AG10803 (cell line): ENCODE measurements around the gene TRPM1.

ENCODE experiments used
- DNase-seq: peaks from one replicate; pipeline ENCODE4 v3.0.0; 2010; ENCODE audit warnings: low read depth
- H3K4me3 ChIP-seq: 2 replicates; pipeline ENCODE4 v1.5.1; 2011; ENCODE audit warnings: mild to moderate bottlenecking, low read length, control low read depth
- TF ChIP-seq, protein P1 (sequence below): conservative IDR thresholded peaks from 2 replicates; pipeline ENCODE4 v1.5.1; 2011; ENCODE audit warnings: mild to moderate bottlenecking, low read length, control low read depth, inconsistent platforms

The TRPM1 gene

DNA sequence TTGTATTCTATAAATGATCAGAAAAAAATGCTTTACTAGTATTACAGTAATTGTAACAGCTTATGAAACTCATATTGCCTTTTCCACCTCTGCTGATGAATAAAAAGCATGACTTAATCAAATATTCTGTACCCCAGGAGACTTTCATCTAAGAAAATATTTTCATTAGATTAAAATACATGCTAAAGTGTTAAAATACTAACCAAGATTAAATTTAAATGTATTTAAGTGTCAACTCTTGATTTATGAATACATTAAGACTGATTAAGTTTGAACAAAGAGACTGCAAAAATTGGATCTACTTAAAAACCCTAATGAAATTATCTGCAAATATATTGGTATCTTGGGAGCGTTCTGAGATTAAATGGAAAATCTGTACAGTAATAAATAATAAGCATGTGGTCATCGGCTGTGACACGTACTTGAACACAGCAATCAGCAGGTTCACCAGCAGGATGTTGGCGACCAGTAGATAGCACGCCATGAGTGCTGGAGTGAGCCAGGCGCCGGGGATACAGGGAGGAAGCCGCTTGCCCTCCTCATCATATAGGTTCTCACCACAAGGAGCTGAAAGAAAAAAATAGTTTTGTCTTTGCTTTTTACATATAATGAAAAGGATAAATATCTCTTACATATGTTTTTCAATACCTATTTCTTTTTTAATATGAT, 73.5 kb downstream of the TRPM1 start:
- TF ChIP-seq, protein P1, sequence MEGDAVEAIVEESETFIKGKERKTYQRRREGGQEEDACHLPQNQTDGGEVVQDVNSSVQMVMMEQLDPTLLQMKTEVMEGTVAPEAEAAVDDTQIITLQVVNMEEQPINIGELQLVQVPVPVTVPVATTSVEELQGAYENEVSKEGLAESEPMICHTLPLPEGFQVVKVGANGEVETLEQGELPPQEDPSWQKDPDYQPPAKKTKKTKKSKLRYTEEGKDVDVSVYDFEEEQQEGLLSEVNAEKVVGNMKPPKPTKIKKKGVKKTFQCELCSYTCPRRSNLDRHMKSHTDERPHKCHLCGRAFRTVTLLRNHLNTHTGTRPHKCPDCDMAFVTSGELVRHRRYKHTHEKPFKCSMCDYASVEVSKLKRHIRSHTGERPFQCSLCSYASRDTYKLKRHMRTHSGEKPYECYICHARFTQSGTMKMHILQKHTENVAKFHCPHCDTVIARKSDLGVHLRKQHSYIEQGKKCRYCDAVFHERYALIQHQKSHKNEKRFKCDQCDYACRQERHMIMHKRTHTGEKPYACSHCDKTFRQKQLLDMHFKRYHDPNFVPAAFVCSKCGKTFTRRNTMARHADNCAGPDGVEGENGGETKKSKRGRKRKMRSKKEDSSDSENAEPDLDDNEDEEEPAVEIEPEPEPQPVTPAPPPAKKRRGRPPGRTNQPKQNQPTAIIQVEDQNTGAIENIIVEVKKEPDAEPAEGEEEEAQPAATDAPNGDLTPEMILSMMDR, result no peak
- H3K4me3 ChIP-seq, result no peak overlapping the region
- no peak for DNase-seq

DNA sequence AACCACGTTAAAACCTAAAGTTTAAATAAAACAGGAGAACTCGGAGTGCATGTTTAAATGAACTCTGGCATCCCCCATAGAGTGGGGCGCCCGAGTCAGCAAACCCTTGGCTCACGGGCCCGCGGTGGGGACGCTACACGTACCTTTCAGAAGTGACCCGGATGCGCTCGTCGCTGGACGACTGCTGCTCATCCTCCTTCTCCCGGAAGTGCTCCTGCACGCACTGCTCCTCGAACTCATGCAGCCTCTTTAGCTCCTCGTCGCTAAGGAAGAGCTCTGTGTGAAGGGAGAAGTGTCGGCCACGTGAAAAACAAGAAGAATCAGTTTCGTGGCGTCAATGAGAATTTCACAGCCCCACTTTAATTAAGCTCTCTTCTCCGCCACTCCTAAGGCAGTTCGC, 75.5 kb downstream of the TRPM1 start:
- no peak overlapping the region for H3K4me3 ChIP-seq
- DNase-seq, result no peak
- TF ChIP-seq, protein P1, result no peak

DNA sequence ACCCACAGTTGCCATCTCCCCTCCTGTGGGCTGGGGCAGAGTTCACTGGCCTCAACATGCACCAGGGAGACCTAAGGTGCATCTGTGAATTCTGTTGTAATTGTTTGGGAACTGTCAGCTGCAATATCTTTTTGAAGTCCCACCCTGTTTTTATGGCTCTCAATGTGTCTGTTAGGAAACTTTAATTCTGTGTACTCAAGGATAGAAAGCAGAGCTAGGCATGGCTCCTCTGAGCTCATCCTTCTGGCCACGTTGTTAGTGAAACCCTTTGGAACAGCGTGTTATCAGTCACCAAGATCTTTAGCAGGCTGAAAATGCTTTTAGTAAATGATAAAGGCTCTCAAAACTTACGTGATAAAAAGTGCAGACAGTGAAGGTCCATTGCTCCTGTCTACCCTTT, 76.5 kb downstream of the TRPM1 start:
- no peak overlapping the region for H3K4me3 ChIP-seq
- peak; percentile 47 for DNase-seq
- TF ChIP-seq, protein P1, result no peak

DNA sequence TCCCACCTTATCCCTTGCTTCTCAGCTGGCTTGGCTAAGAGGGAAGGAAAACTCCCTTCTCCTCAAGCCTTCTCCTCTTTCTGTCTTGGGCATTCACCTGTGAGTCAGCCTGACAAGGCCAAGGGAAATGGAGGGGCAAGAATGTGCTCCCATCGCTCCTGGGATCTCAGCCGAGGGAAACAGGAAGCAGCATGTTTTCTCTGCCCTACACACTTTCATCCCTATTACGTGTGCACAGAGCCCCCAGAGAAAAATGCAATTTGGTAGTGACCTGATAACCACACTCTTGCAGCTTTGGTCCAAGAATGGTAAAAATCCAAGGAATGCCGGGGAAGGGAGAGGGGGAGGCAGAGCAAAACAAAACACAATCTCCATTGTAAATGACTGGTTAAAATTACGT, 77.2 kb downstream of the TRPM1 start:
- TF ChIP-seq, protein P1, result no peak
- peak; percentile 98 for DNase-seq
- H3K4me3 ChIP-seq, result no peak overlapping the region

DNA sequence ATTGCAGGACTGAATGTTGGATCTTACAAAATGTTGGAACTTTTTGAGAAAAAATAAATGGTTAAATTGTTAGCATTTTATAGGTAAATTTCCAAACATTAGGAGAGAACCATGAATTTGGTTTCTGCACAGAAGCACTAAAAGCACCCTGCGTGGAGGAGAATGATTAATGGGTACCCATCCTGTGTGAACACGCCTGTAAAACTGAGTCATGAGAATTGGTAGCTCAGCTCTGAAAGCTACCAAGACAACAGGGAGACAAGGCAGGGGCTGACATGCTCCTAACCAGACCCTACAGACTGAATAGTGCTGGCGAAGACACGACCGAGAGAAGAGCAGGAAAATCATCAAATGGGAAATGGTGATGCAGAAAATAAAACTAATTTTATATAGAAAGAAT, 77.7 kb downstream of the TRPM1 start:
- no peak overlapping the region for H3K4me3 ChIP-seq
- DNase-seq, result no peak
- TF ChIP-seq, protein P1, result no peak

DNA sequence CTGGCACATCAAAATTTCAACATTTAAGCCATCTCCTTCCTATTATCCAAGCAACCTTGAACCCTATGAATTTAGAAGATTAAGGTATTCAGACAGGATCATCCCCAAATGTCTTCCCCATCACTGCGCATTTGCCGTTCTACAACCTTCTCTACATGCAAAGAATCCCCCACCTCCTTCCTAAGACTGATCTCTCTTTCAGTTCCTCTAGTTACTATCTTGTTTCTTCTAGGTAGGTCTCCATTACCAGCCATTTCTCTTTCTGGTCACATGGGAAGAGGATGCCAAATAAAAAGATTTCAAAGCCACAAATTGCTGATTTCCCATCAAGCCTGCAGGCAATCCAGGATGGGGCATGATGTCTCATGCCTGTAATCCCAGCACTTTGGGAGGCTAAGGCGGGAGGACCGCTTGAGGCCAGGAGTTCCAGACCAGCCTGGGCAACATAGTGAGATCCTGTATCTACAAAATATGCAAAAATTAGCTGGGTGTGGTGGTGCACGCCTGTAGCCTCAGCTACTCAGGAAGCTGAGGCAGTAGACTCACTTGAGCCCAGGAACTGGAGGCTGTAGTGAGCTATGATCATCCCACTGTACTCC, 80.4 kb downstream of the TRPM1 start:
- H3K4me3 ChIP-seq, result no peak overlapping the region
- no peak for DNase-seq
- TF ChIP-seq, protein P1, result no peak

DNA sequence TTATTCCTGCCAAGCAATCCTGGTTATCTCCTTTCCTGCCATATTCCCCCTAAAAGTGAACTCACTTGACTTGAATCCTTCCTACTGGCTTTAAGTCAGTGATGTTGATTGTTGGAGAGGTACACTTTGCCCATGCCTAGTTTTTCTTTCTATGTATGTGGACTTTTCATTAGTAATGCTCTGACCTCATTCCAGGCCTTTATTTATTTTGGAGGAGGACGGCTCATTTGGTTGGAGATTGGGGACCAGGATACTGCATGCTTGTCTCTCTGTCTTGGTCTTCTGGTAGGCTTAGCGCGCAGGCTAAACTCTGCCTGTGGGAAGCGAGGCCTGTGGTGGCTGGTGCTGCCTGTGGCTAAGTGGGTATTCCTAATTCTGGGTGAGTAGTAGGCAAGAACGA, 81.0 kb downstream of the TRPM1 start:
- TF ChIP-seq, protein P1, result no peak
- no peak for DNase-seq

More for the DNA sequence above, 81.0 kb downstream of the TRPM1 start:
- no peak overlapping the region for H3K4me3 ChIP-seq
